ENCODE results near the gene FADS6. TPM values are rescaled to one million over a fixed set of nuclear protein-coding genes. Genes with fewer than 3 reads are reported as not detected.

The FADS6 gene
- total RNA-seq, 1 experiment from 2014 or later: not detected

- DNase-seq (ENCODE audit: low read depth, low spot score) (no peak), ATAC-seq (no peak)
- Histone ChIP-seq H3K9me3 (ENCODE audit: control insufficient read depth, insufficient read depth, low read depth, low read length) (no peaks in the 10 kb centered on the region), H3K4me3 (ENCODE audit: low read depth in 2 of 2, low read length in 2 of 2) (no peak overlapping the region), H3K27me3 (ENCODE audit: control insufficient read depth, insufficient read depth, low read length) (no peaks in the 10 kb centered on the region), H3K4me1 (ENCODE audit: control insufficient read depth, insufficient read depth, low read length) (no peaks in the 10 kb centered on the region), H3K36me3 (ENCODE audit: control insufficient read depth, insufficient read depth, low read length) (no peaks in the 10 kb centered on the region), H3K27ac (ENCODE audit: low read length) (no peak overlapping the region)
- in situ Hi-C loops (cut with HindIII; ENCODE audit: low pct_unique_long_range_greater_than_20kb, low sequenced_read_pairs) (no loop called here), intact Hi-C loops (cut with micrococcal nuclease; ENCODE audit: unreplicated experiment) (no loop called here)
- ChIA-PET CTCF (no interaction called here), POLR2A (no interaction called here)
- TF ChIP-seq SIN3A (IDR thresholded peaks at IDR 0.05; ENCODE audit: borderline replicate concordance, insufficient read depth, low read depth, low read length) (no peak), TCF7L2 (IDR thresholded peaks at IDR 0.05; ENCODE audit: low read depth, low read length) (no peak), POLR2AphosphoS5 (IDR thresholded peaks at IDR 0.05; ENCODE audit: low read depth, low read length) (no peak)
- no TSS peak for BruUV-seq (replicated peaks)
Observed at GRCh38 chr17:74879308-74879707, 14.1 kb downstream of the FADS6 start.

GRCh38 chr17:74878658-74879057 lies 14.8 kb downstream of the FADS6 start:
- Histone ChIP-seq H3K27ac (ENCODE audit: low read length) (no peak overlapping the region), H3K4me1 (ENCODE audit: control insufficient read depth, insufficient read depth, low read length) (peaks cover 6% of the 10 kb centered on the region), H3K27me3 (ENCODE audit: control insufficient read depth, insufficient read depth, low read length) (no peaks in the 10 kb centered on the region), H3K9me3 (ENCODE audit: control insufficient read depth, insufficient read depth, low read depth, low read length) (no peaks in the 10 kb centered on the region), H3K4me3 (ENCODE audit: low read depth in 2 of 2, low read length in 2 of 2) (no peak overlapping the region), H3K36me3 (ENCODE audit: control insufficient read depth, insufficient read depth, low read length) (peaks cover 1% of the 10 kb centered on the region; the same call in 1 of the 2 replicates)
- in situ Hi-C loops (cut with HindIII; ENCODE audit: low pct_unique_long_range_greater_than_20kb, low sequenced_read_pairs) (no loop called here), intact Hi-C loops (cut with micrococcal nuclease; ENCODE audit: unreplicated experiment) (no loop called here)
- CTCF ChIA-PET: no interaction called here
- POLR2A ChIA-PET: no interaction called here
- TF ChIP-seq CTCF (IDR thresholded peaks at IDR 0.05) (no peak), REST (IDR thresholded peaks at IDR 0.05; ENCODE audit: insufficient read depth in 1 of 2, low read depth in 2 of 2, low read length in 1 of 2) (no peak), SIN3A (IDR thresholded peaks at IDR 0.05; ENCODE audit: borderline replicate concordance, insufficient read depth, low read depth, low read length) (no peak), TCF7L2 (IDR thresholded peaks at IDR 0.05; ENCODE audit: low read depth, low read length) (no peak), POLR2AphosphoS5 (IDR thresholded peaks at IDR 0.05; ENCODE audit: low read depth, low read length) (no peak)
- BruUV-seq (replicated peaks): no TSS peak
- no peak for DNase-seq (ENCODE audit: low read depth, low spot score)
- no peak for ATAC-seq

Measured in Panc1 (cell line).